Hepatocyte (in vitro differentiated cells): Measurements from ENCODE around the gene MANBA. TPM values are rescaled to one million over a fixed set of nuclear protein-coding genes. Genes with fewer than 3 reads are reported as not detected.

Experiments
- DNase-seq: peaks from one replicate; pipeline ENCODE4 v3.0.0-alpha.2; 2016; ENCODE audit warnings: low spot score
- H2AFZ ChIP-seq: fragments of 200-600 bp; sonication (generic); 2 replicates; pipeline ENCODE4 v1.6.0; 2016; ENCODE audit warnings: antibody characterized with exemption, mild to moderate bottlenecking
- H3K27ac ChIP-seq: fragments of 200-600 bp; sonication (generic); 2 replicates; pipeline ENCODE4 v1.5.1; 2016; ENCODE audit warnings: mild to moderate bottlenecking
- H3K27me3 ChIP-seq: fragments of 200-600 bp; sonication (generic); 2 replicates; pipeline ENCODE4 v1.6.1; 2016
- H3K36me3 ChIP-seq: fragments of 200-600 bp; sonication (generic); replicated peaks from 2 replicates; pipeline ENCODE4 v1.5.1; 2016; ENCODE audit warnings: low read depth; ENCODE audit not compliant: insufficient read depth
- H3K4me1 ChIP-seq: fragments of 200-600 bp; sonication (generic); 2 replicates; pipeline ENCODE4 v1.5.1; 2016; ENCODE audit warnings: mild to moderate bottlenecking, moderate library complexity; ENCODE audit not compliant: insufficient read depth
- H3K4me2 ChIP-seq: fragments of 200-600 bp; sonication (generic); 2 replicates; pipeline ENCODE4 v1.6.0; 2016
- H3K4me3 ChIP-seq: fragments of 200-600 bp; sonication (generic); 2 replicates; pipeline ENCODE4 v1.5.1; 2016; ENCODE audit warnings: mild to moderate bottlenecking
- H3K79me2 ChIP-seq: fragments of 200-600 bp; sonication (generic); 2 replicates; pipeline ENCODE4 v1.6.0; 2017; ENCODE audit warnings: mild to moderate bottlenecking
- H3K9me2 ChIP-seq: fragments of 200-600 bp; sonication (generic); replicated peaks from 2 replicates; pipeline ENCODE4 v1.6.0; 2017; ENCODE audit warnings: mild to moderate bottlenecking; ENCODE audit not compliant: insufficient read depth
- H3K9me3 ChIP-seq: fragments of 200-600 bp; sonication (generic); 2 replicates; pipeline ENCODE4 v1.5.1; 2016; ENCODE audit warnings: low read depth, mild to moderate bottlenecking
- H4K20me1 ChIP-seq: fragments of 200-600 bp; sonication (generic); 2 replicates; pipeline ENCODE4 v1.6.0; 2016; ENCODE audit warnings: mild to moderate bottlenecking; ENCODE audit not compliant: insufficient read depth, poor library complexity, severe bottlenecking
- CTCF ChIP-seq: fragments of 200-600 bp; sonication (generic); IDR thresholded peaks from 2 replicates; pipeline ENCODE4 v1.5.1; 2016; ENCODE audit warnings: antibody characterized with exemption, mild to moderate bottlenecking; ENCODE audit not compliant: poor library complexity
- EZH2 ChIP-seq: fragments of 200-600 bp; sonication (generic); IDR thresholded peaks from 2 replicates; pipeline ENCODE4 v1.6.1; 2016; ENCODE audit warnings: antibody characterized with exemption, mild to moderate bottlenecking, borderline replicate concordance
- EZH2phosphoT487 ChIP-seq: fragments of 200-600 bp; sonication (generic); IDR thresholded peaks from one replicate; pipeline ENCODE4 v1.6.1; 2018; ENCODE audit warnings: antibody characterized with exemption, mild to moderate bottlenecking, low read depth, moderate library complexity; ENCODE audit not compliant: unreplicated experiment, severe bottlenecking
- WGBS: methylation state at CpG from one replicate; pipeline ENCODE4 v1.1.6; 2016; ENCODE audit warnings: low lambda C conversion rate; ENCODE audit errors: missing lambda C conversion rate; 5-methylcytosine and 5-hydroxymethylcytosine counted together
- polyA plus RNA-seq: library from polyadenylated mRNA; unstranded; fragments of >200 nt; fragmentation: Nextera tagmentation; extraction: Ambion mirVana; gene quantifications from 2 replicates; pipeline ENCODE4 v1.2.1, GENCODE V29; 2016
- total RNA-seq: library from RNA; depleted of rRNA; stranded (reverse); fragments of >200 nt; gene quantifications from 2 replicates; pipeline ENCODE4 v1.2.3, GENCODE V29; 2014

Gene MANBA
- total and polyA plus RNA-seq, 2 experiments from 2014 or later: 52.0 to 98.1 TPM

DNA sequence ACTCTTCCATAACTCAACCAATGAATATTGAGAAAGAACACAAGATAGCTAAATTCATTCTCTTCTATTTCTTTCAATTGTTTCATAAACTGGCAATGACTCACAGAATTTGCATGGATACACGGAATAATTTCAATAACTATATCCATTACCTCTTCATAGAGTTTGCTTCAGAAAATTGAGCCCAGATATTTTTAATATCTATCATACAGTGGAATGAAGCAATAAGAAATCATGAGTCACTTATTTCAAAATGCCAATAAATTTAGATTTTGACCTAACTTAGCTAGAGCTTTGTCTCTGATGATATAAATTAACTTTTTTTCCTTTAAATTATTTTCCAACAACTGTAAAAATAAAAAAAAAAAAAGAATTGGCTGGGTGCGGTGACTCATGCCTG is 22.2 kb upstream of the MANBA start:
- Histone ChIP-seq H3K4me1 (peaks cover 17% of the 10 kb centered on the region), H3K4me2 (no peak overlapping the region), H3K4me3 (no peak overlapping the region), H3K79me2 (no peaks in the 10 kb centered on the region), H4K20me1 (no peaks in the 10 kb centered on the region), H3K9me3 (no peaks in the 10 kb centered on the region), H3K27ac (no peak overlapping the region), H3K9me2 (no peaks in the 10 kb centered on the region), H3K36me3 (no peaks in the 10 kb centered on the region), H2AFZ (no peak overlapping the region), H3K27me3 (no peaks in the 10 kb centered on the region)
- DNase-seq: no peak
- WGBS: 79% methylated on average over 2 of the region's 2 CpGs
- TF ChIP-seq CTCF (no peak), EZH2 (no peak), EZH2phosphoT487 (no peak)

DNA sequence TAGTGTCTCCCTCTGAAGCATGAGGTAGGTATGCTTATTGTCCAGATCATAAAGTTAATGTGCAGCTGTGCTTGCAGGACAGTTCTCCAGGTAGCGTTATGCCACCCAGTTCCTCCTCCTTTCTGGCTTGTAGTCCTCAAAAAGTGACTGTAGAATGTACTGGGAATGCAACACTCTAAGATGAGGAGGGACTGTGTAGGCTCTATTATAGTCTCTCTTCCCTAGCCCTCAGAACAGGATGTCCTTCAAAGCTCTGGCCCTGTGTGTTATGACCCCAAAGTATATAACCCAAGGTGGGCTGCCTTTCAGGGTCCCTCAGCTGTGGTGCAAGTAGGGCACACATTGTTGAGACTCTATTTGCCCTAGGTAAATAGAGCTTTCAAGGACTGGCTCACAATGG is 20.8 kb upstream of the MANBA start:
- Histone ChIP-seq H3K36me3 (no peaks in the 10 kb centered on the region), H3K27ac (no peak overlapping the region), H4K20me1 (no peaks in the 10 kb centered on the region), H2AFZ (no peak overlapping the region), H3K4me3 (no peak overlapping the region), H3K27me3 (no peaks in the 10 kb centered on the region), H3K4me2 (no peak overlapping the region), H3K9me3 (no peaks in the 10 kb centered on the region), H3K4me1 (peaks cover 17% of the 10 kb centered on the region), H3K9me2 (no peaks in the 10 kb centered on the region), H3K79me2 (no peaks in the 10 kb centered on the region)
- TF ChIP-seq CTCF (no peak), EZH2phosphoT487 (no peak), EZH2 (no peak)
- 78% methylated on average over 1 of the region's 1 CpG for WGBS
- no peak for DNase-seq

DNA sequence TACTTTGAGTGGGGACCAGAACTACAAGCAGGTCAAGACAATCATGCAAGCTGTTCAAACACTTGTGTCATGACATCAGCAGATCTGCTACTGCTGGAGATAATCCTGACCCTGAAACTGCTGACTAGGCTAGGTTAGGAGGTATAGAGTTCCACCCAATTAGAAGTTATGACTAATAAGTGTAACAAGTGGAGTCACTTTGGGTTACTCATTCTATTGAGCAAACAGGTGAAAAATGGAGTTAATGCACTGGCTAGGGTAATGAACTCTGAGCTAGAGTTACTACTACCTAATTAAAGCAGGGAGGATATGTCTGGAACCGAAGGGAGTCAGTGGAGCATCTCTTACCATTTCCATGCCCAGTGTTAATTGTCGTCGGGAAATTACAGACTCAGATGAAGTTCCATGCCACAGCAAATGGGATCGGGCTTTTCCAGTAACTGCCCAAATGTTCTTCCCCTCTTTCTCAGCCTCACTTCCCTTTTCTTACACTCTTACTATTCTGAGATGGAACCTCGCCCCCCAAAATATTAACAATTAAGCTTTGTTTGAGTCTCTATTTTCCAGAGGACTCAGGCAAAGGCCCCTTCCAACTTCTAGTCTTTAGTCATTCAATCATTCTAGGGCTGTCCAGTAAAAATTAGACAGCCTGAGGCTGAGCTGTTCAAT is 19.8 kb upstream of the MANBA start:
- no peaks in the 10 kb centered on the region for H3K9me2 ChIP-seq
- no peaks in the 10 kb centered on the region for H3K9me3 ChIP-seq
- H3K27me3 ChIP-seq: no peaks in the 10 kb centered on the region
- WGBS: 87% methylated on average over 5 of the region's 5 CpGs
- H2AFZ ChIP-seq: no peak overlapping the region
- TF ChIP-seq CTCF (no peak), EZH2phosphoT487 (no peak), EZH2 (no peak)
- DNase-seq: peak; percentile 83
- no peak overlapping the region for H3K4me3 ChIP-seq
- peaks cover 17% of the 10 kb centered on the region for H3K4me1 ChIP-seq
- H3K79me2 ChIP-seq: no peaks in the 10 kb centered on the region
- H3K36me3 ChIP-seq: no peaks in the 10 kb centered on the region
- H3K4me2 ChIP-seq: peak overlapping the region; percentile 18
- peak overlapping the region; percentile 86 for H3K27ac ChIP-seq
- no peaks in the 10 kb centered on the region for H4K20me1 ChIP-seq
